ENCODE measurements around the gene CDH23. TPM values are rescaled to one million over a fixed set of nuclear protein-coding genes. Genes with fewer than 3 reads are reported as not detected.

Gene CDH23
- total and polyA plus RNA-seq, 2 experiments from 2014 or later = 0.30 to 1.5 TPM

DNA sequence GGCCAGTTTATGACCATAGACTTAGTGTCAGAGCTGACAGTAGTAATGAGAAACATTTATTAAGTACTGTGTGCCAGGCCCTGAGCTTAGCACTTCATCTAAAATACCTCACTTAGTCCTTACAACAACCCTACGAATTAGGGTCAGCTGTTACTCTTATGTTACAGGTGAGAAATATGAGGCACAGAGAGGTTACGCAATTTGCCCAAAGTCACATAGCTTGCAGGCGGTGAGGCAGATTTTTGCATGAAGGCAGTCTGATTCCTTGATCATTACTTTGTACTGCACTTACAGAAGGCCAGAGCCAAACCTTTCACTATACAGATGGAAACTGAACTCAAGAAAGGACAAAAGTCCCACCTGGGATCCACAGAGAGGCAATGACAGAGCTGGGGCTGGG is 10.2 kb downstream of the CDH23 start:
- no peak overlapping the region for H3K4me2 ChIP-seq
- no peaks in the 10 kb centered on the region for H3K4me1 ChIP-seq (ENCODE audit: insufficient read depth)
- H4K20me1 ChIP-seq (ENCODE audit: insufficient read depth, poor library complexity, severe bottlenecking) = no peaks in the 10 kb centered on the region
- H3K27me3 ChIP-seq = peaks cover 8% of the 10 kb centered on the region
- no peak for DNase-seq (ENCODE audit: low spot score)
- H3K36me3 ChIP-seq (replicated peaks; ENCODE audit: insufficient read depth, low read depth) = no peaks in the 10 kb centered on the region
- H2AFZ ChIP-seq = no peak overlapping the region
- no peak overlapping the region for H3K27ac ChIP-seq
- H3K9me3 ChIP-seq (ENCODE audit: low read depth) = no peaks in the 10 kb centered on the region
- H3K79me2 ChIP-seq = no peaks in the 10 kb centered on the region
- no peaks in the 10 kb centered on the region for H3K9me2 ChIP-seq (replicated peaks; ENCODE audit: insufficient read depth)
- TF ChIP-seq EZH2 (IDR thresholded peaks at IDR 0.05; ENCODE audit: borderline replicate concordance) (no peak), CTCF (IDR thresholded peaks at IDR 0.05; ENCODE audit: poor library complexity) (no peak), EZH2phosphoT487 (IDR thresholded peaks at IDR 0.05; ENCODE audit: low read depth, severe bottlenecking, unreplicated experiment) (no peak)
- no peak overlapping the region for H3K4me3 ChIP-seq
- WGBS (ENCODE audit: low lambda C conversion rate, missing lambda C conversion rate) = 92% methylated on average over 3 of the region's 3 CpGs

DNA sequence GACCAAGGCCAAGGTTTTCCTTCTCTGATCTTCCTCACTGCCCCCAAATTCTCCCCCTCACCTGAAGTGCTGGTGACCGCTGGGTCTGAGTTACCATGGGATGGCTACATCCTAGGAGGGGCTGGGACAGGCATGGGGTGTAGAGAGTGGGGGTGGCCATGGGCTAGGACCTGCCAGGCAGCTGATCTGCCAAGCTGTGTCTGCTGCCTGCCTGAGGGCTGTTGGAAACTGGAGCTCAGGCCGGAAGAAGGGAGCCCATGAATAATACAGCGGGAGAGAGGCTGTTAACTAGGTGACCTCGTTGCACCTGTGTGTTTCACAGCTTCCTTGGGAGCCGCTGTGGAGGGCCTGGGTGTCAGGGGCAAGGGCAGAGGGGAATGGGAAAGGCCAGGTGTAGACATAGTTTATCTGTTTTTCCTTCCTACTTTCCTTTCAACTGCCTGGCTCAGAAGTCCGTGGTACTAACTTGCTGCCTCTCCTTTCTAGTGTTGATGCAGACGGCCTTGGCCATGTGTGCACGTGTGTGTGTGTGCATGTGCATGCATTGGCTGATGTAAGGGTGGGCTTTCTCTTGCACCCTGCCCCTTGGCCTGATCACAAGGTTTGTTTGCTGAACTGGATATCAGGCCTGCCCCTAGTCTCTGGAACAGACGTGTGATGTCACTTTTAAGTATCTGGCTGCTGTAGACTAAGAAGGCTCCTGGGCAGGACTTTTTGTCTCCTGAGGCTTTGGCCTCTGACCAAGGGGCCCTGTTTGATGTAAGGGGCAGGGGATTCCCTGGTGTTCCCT is 11.9 kb downstream of the CDH23 start:
- TF ChIP-seq EZH2phosphoT487 (IDR thresholded peaks at IDR 0.05; ENCODE audit: low read depth, severe bottlenecking, unreplicated experiment) = no peak
- no peak for TF ChIP-seq EZH2 (IDR thresholded peaks at IDR 0.05; ENCODE audit: borderline replicate concordance)
- TF ChIP-seq CTCF (IDR thresholded peaks at IDR 0.05; ENCODE audit: poor library complexity) = no peak
- Histone ChIP-seq H3K27ac (no peak overlapping the region), H3K4me1 (ENCODE audit: insufficient read depth) (no peaks in the 10 kb centered on the region), H3K36me3 (replicated peaks; ENCODE audit: insufficient read depth, low read depth) (no peaks in the 10 kb centered on the region), H3K4me3 (no peak overlapping the region), H3K27me3 (peaks cover 8% of the 10 kb centered on the region), H3K9me3 (ENCODE audit: low read depth) (no peaks in the 10 kb centered on the region), H3K9me2 (replicated peaks; ENCODE audit: insufficient read depth) (no peaks in the 10 kb centered on the region), H4K20me1 (ENCODE audit: insufficient read depth, poor library complexity, severe bottlenecking) (no peaks in the 10 kb centered on the region), H2AFZ (no peak overlapping the region), H3K4me2 (no peak overlapping the region), H3K79me2 (no peaks in the 10 kb centered on the region)
- DNase-seq (ENCODE audit: low spot score) = no peak
- WGBS (ENCODE audit: low lambda C conversion rate, missing lambda C conversion rate) = 79% methylated on average over 9 of the region's 9 CpGs

- Histone ChIP-seq H3K9me2 (replicated peaks; ENCODE audit: insufficient read depth) (no peaks in the 10 kb centered on the region), H2AFZ (no peak overlapping the region), H3K9me3 (ENCODE audit: low read depth) (no peaks in the 10 kb centered on the region), H3K27ac (no peak overlapping the region), H3K27me3 (peaks cover 9% of the 10 kb centered on the region), H3K4me2 (no peak overlapping the region), H3K36me3 (replicated peaks; ENCODE audit: insufficient read depth, low read depth) (no peaks in the 10 kb centered on the region), H3K4me1 (ENCODE audit: insufficient read depth) (no peaks in the 10 kb centered on the region), H4K20me1 (ENCODE audit: insufficient read depth, poor library complexity, severe bottlenecking) (no peaks in the 10 kb centered on the region), H3K4me3 (no peak overlapping the region), H3K79me2 (no peaks in the 10 kb centered on the region)
- DNase-seq (ENCODE audit: low spot score) = no peak
- 67% methylated on average over 3 of the region's 3 CpGs for WGBS (ENCODE audit: low lambda C conversion rate, missing lambda C conversion rate)
- no peak for TF ChIP-seq CTCF (IDR thresholded peaks at IDR 0.05; ENCODE audit: poor library complexity)
- TF ChIP-seq EZH2phosphoT487 (IDR thresholded peaks at IDR 0.05; ENCODE audit: low read depth, severe bottlenecking, unreplicated experiment) = no peak
- TF ChIP-seq EZH2 (IDR thresholded peaks at IDR 0.05; ENCODE audit: borderline replicate concordance) = no peak
Measured at GRCh38 chr10:71409516-71410104, 12.9 kb downstream of the CDH23 start.
